Effector CD8-positive, alpha-beta T cell (primary cell): Measurements from ENCODE around the gene DNAH14.
"Not testable (repeated sequence)": the region's sequence is repeated elsewhere in the genome, so short reads cannot be mapped to it uniquely, and the experiment has no call there.

Source experiments
- DNase-seq: peaks from one replicate; lab custom pipeline; 2025; lab: John Stamatoyannopoulos, UW

DNAH14 gene

GRCh38 chr1:225347123-225347683 is 417.7 kb downstream of the DNAH14 start:
- DNase-seq, result no peak

DNA sequence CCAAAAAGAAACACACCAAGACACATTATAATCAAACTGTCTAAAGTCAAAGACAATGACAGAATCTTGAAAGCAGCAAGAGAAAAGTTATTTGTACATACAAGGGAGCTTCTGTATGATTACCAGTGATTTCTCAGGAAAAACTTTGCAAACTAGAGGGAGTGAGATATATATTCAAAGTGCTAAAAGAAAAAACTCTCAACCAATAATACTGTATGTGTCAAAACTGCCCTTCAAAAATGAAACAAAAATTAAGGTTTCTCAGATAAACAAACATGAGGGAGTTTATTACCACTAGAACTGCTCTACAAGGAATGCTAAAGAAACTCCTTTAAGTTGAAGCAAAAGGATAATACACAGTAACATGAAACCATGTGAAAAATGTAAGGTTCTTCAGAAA is 418.9 kb downstream of the DNAH14 start:
- no peak for DNase-seq

GRCh38 chr1:225349826-225350225 is 420.4 kb downstream of the DNAH14 start:
- no peak for DNase-seq

DNA sequence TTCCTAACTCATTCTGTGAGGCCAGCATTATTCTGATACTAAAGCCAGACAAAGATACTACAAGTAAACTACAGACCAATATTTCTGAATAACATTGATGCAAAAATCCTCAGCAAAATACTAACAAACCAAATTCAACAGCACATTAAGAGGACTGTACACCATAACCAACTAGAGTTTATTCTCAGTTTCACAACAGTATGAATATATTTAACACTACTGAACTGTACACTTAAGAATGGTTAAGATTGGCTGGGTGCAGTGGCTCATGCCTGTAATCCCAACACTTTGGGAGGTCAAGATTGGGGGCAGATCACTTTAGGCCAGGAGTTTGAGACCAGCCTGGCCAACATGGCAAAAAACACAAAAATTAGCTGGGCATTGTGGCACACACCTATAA is 421.4 kb downstream of the DNAH14 start:
- no peak for DNase-seq

DNA sequence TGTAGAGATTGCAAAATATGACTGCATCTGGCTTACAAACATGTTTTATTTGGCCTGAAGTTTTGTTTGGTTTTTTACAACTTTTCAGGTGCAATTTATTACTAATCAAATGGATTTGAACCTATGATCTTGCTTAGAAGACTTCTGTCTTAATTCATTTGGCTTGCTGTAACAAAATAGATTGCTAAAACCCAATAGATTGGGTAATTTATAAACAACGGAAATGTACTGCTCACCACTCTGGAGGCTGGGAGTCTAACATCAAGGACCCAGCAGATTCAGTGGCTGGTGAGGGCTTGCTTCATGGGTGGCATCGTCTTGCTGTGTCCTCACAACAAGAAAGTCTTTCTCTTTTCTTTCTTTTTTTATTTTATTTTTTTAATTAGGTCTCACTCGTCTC is 425.4 kb downstream of the DNAH14 start:
- no peak for DNase-seq

GRCh38 chr1:225355863-225356262 is 426.4 kb downstream of the DNAH14 start:
- DNase-seq, result no peak

GRCh38 chr1:225360119-225360518 is 430.6 kb downstream of the DNAH14 start:
- no peak for DNase-seq

- no peak for DNase-seq
Measured at GRCh38 chr1:225361176-225361575, 431.7 kb downstream of the DNAH14 start.

DNA sequence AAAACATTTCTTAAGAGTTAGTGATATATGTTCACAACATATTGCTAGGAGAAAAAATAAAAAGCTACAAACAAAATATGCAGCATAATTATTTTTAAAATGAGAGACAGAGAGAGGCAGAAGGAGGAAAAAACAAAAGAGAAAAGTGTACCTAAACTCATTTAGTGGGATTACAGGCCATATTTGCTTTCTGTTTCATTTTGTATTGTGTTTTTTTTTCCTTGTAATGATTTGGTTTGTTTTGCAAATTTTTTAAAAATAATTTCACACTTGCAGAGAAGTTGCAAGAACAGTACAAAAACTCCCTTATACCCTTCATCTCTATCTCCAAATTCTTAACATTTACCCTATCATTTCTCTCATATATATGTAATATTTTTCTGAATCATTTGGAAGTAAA is 433.3 kb downstream of the DNAH14 start:
- DNase-seq, result no peak

DNA sequence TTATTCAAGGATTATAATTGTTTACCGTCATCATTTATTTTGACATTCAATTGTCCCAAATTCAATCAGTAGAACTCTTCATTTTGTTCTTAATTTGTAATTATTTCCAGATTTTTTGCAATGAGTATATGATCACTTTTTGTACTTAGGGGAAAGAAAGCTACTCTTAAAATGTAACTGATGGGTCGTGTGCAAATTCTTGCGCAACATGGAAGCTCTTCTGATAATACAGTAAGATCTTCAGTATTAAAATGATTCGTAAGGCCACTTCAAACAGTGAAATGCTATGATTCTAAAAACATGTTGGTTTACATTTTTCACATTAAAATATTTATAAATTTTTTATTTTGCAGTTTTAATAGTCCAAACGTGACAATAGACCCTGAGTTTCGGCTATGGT is 435.0 kb downstream of the DNAH14 start:
- no peak for DNase-seq

DNA sequence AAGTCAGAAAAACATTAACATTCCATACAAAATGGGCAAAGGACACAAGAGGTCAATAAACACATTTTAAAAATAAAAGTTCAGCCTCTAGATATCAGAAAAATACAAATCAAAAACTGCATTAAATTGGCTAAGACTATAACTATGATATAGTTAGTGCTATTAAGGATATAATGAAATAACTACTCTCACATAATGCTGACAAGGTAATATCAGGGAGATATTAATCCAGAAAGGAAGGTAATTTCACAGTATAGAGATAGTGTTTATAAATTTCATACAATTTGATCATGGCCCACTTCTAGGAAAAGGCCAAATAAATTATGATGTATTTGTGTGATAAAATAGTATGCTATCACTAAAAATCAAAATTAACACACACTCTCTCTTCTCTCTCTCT is 436.5 kb downstream of the DNAH14 start:
- DNase-seq, result no peak

- no peak for DNase-seq
Measured at GRCh38 chr1:225366552-225366951, 437.1 kb downstream of the DNAH14 start.

GRCh38 chr1:225368036-225368552 is 438.6 kb downstream of the DNAH14 start:
- DNase-seq, result no peak

DNA sequence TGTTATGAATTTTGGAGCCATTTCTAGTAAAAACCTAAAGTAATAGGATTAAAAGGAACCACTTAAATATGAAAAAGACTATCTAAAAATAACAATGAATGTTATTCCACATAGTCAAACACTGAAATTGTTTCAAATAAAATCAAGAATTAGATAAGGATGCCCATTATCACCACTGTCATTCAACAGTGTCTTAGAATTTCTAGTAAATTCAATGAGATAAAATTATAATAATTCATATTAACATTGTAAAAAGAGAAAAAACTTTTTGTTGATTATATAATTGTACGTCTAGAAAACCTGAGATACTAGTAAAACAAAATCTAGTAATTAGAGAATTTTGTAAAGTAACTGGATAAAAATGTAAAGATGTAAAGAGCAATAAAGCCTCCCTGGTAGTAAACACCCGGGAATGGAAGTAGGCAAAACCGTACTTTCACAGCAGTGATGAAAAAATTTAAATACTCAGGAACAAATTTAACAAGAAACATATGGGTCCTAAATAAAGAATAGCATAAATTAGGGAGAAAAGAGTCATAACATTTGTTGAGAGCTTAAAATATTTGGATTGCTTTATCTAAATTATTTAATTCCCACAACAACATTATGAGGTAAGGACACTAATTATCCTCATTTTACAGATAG is 442.0 kb downstream of the DNAH14 start:
- DNase-seq, result no peak

GRCh38 chr1:225373155-225373554 is 443.7 kb downstream of the DNAH14 start:
- no peak for DNase-seq

DNA sequence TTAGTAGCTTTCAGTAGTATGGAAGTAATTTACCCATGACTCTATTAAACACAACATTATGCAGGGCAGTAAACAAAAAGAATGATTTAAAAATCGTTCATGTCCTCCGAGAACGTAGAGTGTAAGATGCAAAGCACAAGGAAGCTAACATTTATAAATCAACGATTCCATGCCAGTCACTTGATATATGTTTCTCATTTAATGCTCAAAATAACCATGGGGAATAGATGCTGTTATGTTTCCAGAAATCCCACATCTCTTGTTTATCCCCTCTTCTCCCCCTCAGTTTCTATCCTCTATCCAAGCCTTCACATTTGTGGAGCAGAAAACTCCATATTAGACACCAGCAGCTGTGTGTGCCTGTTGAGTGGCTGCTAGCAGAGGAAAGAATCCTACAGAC is 445.5 kb downstream of the DNAH14 start:
- DNase-seq, result no peak

GRCh38 chr1:225378880-225379279 is 449.4 kb downstream of the DNAH14 start:
- no peak for DNase-seq

GRCh38 chr1:225380691-225381090 is 451.2 kb downstream of the DNAH14 start:
- DNase-seq, result no peak

GRCh38 chr1:225386860-225387259 is 457.4 kb downstream of the DNAH14 start:
- not testable (repeated sequence) for DNase-seq

DNA sequence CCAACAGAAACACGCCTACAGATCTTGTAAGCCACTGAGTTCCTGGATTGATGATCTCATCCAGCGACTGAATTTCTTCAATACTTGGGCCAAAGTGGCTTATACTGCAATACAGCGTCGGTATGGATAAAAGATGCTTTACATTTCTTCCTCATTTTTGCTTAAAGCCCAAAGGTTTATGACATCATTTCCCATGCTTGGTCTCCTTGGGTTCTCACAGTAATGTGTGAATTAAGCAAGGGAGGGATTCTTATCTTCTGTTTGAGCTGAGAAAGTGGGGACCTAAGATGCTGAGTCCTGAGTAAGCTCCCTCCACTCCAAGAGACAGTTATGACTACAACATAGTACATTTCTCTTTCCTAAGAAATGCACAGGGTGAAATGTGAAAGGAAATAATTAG is 458.9 kb downstream of the DNAH14 start:
- no peak for DNase-seq

DNA sequence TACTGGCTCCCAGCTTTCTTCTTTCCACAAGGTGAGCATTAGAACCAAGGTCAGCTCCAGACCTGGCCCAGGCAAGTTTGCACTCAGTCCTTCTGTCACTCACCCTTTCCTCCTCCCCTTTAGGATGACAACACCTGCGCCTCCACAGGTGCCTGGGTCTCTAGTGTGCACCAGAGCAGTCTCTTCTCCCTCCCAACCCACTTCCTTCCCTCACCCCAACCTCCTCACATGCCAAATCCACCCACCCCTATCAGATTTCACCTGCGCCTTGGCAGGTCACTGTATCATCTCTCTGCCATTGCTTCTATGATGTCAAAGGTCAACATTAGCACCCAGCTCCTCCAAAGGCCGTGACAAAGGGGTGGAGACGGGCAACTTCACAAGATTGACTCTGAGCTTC is 460.4 kb downstream of the DNAH14 start:
- DNase-seq, result no peak

DNA sequence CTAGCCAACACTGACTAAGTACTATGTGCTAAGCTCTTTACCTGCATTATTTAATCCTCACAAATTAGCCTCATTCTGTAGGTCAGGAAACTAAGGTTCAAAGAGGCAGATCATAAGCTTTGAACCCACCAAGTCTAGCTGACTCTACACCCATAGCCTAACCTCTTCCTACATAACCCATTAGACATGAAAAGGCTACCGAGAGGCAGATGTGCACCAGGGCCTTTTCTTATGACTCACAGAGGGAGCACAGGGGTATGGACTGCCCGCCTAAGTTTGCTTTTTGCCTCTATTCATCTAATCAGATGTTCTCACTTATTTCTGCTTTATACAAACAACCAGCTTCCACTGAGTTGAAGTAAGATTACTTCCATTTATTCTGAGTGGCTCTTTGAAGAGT is 466.9 kb downstream of the DNAH14 start:
- DNase-seq, result no peak

GRCh38 chr1:225400968-225401367 is 471.5 kb downstream of the DNAH14 start:
- no peak for DNase-seq
